CD14-positive monocyte (primary cell): Measurements from ENCODE around the gene HSCB. TPM values are rescaled to one million over a fixed set of nuclear protein-coding genes. Genes with fewer than 3 reads are reported as not detected.

ENCODE experiments used
- DNase-seq, 3 donors: peaks; one replicate each; pipeline ENCODE4 v3.0.0-alpha.2; 2011 to 2022
- H2AFZ ChIP-seq: 2 replicates; pipeline ENCODE4 v1.6.0; 2012; ENCODE audit warnings: mild to moderate bottlenecking, low read depth, low read length, inconsistent platforms; ENCODE audit not compliant: insufficient read depth, poor library complexity, severe bottlenecking
- H3K27ac ChIP-seq, 2 donors: 1 replicate in 1 of 2; 2 replicates in 1 of 2; pipeline ENCODE4 v1.5.1; 2012 to 2013; ENCODE audit warnings: low read length in 2 of 2, control low read depth in 1 of 2, inconsistent platforms in 1 of 2, low read depth in 1 of 2, mild to moderate bottlenecking in 1 of 2
- H3K27me3 ChIP-seq, 2 donors: one replicate each; pipeline versions ENCODE4 v1.6.0 to v1.6.1; 2011 to 2013; ENCODE audit warnings: low read length in 2 of 2; ENCODE audit not compliant: control insufficient read depth in 2 of 2, insufficient read depth in 2 of 2
- H3K36me3 ChIP-seq, 2 donors: replicated peaks in 1 of 2; 1 replicate in 1 of 2; 2 replicates in 1 of 2; pipeline versions ENCODE4 v1.5.1 to v1.6.1; 2012 to 2013; ENCODE audit warnings: low read length in 2 of 2, control low read depth in 1 of 2, inconsistent platforms in 1 of 2, mild to moderate bottlenecking in 1 of 2; ENCODE audit not compliant: insufficient read depth in 2 of 2, control insufficient read depth in 1 of 2
- H3K4me1 ChIP-seq, 2 donors: 1 replicate in 1 of 2; 2 replicates in 1 of 2; pipeline versions ENCODE4 v1.5.1 to v1.6.1; 2012 to 2013; ENCODE audit warnings: low read length in 2 of 2, control low read depth in 1 of 2, inconsistent platforms in 1 of 2, mild to moderate bottlenecking in 1 of 2, moderate library complexity in 1 of 2; ENCODE audit not compliant: insufficient read depth in 2 of 2, control insufficient read depth in 1 of 2
- H3K4me2 ChIP-seq: replicated peaks from 2 replicates; pipeline ENCODE3; 2012; ENCODE audit warnings: low read length, moderate library complexity, mild to moderate bottlenecking; ENCODE audit not compliant: poor library complexity, severe bottlenecking; ENCODE audit errors: extremely low read depth
- H3K4me3 ChIP-seq, 3 experiments: fragments of 200-600 bp in 1 of 3; sonication (generic) in 1 of 3; replicated peaks in 1 of 3; 1 replicate in 2 of 3; 2 replicates in 1 of 3; pipeline ENCODE4 v1.5.1; 2011 to 2013; ENCODE audit warnings: low read length in 3 of 3, mild to moderate bottlenecking in 3 of 3, control low read depth in 2 of 3, low read depth in 2 of 3, inconsistent platforms in 1 of 3, moderate library complexity in 1 of 3
- H3K79me2 ChIP-seq: 2 replicates; pipeline ENCODE4 v1.6.0; 2012; ENCODE audit warnings: mild to moderate bottlenecking, control low read depth, inconsistent platforms, low read length, moderate library complexity; ENCODE audit not compliant: insufficient read depth
- H3K9ac ChIP-seq: 2 replicates; pipeline ENCODE4 v1.6.0; 2017; ENCODE audit warnings: low read length, mild to moderate bottlenecking; ENCODE audit not compliant: insufficient read depth, poor library complexity, severe bottlenecking
- H3K9me3 ChIP-seq, 2 donors: replicated peaks in 1 of 2; 1 replicate in 1 of 2; 2 replicates in 1 of 2; pipeline versions ENCODE4 v1.5.1 to v1.6.1; 2012 to 2013; ENCODE audit warnings: low read length in 2 of 2, control low read depth in 1 of 2; ENCODE audit not compliant: control insufficient read depth in 1 of 2, insufficient read depth in 1 of 2
- H4K20me1 ChIP-seq: 2 replicates; pipeline ENCODE4 v1.6.0; 2012; ENCODE audit warnings: mild to moderate bottlenecking, low read length, control low read depth, moderate library complexity; ENCODE audit not compliant: insufficient read depth
- H3K27ac Mint-ChIP-seq, 7 donors: one replicate each; pipeline ENCODE4 v1.8.0; 2020; ENCODE audit warnings: mild to moderate bottlenecking in 7 of 7, mixed read lengths in 7 of 7, moderate library complexity in 6 of 7, inconsistent platforms in 2 of 7
- H3K27me3 Mint-ChIP-seq, 3 donors: one replicate each; pipeline ENCODE4 v1.8.0; 2021 to 2022; ENCODE audit warnings: low read depth in 3 of 3, mild to moderate bottlenecking in 3 of 3, mixed read lengths in 3 of 3, moderate library complexity in 3 of 3, inconsistent platforms in 1 of 3
- H3K36me3 Mint-ChIP-seq, 2 donors: one replicate each; pipeline ENCODE4 v1.8.0; 2020; ENCODE audit warnings: mixed read lengths in 2 of 2, inconsistent platforms in 1 of 2, mild to moderate bottlenecking in 1 of 2
- H3K4me1 Mint-ChIP-seq: one replicate; pipeline ENCODE4 v1.8.0; 2020; ENCODE audit warnings: mild to moderate bottlenecking, mixed read lengths
- H3K4me3 Mint-ChIP-seq, 2 donors: one replicate each; pipeline ENCODE4 v1.8.0; 2020; ENCODE audit warnings: mild to moderate bottlenecking in 2 of 2, mixed read lengths in 2 of 2, moderate library complexity in 1 of 2
- H3K9me3 Mint-ChIP-seq, 7 donors: one replicate each; pipeline ENCODE4 v1.8.0; 2020 to 2022; ENCODE audit warnings: mixed read lengths in 7 of 7, mild to moderate bottlenecking in 6 of 7, moderate library complexity in 6 of 7, inconsistent platforms in 2 of 7
- CTCF ChIP-seq: fragments of 200-600 bp; IDR thresholded peaks from one replicate; pipeline ENCODE4 v1.8.0; 2022; ENCODE audit warnings: antibody characterized with exemption, mild to moderate bottlenecking
- WGBS: methylation state at CpG from one replicate; pipeline ENCODE4 v1.1.5; 2013; ENCODE audit warnings: missing lambda C conversion rate; ENCODE audit not compliant: insufficient coverage; 5-methylcytosine and 5-hydroxymethylcytosine counted together
- intact Hi-C, 2 donors: fragments of 100-400 bp; cut with micrococcal nuclease; formaldehyde crosslinking; loops; one replicate each; pipeline versions ENCODE4 v1.15.0 to v1.15.1; 2023
- polyA plus RNA-seq, 3 donors: library from polyadenylated mRNA; depleted of rRNA in 1 of 3; unstranded in 2 of 3; stranded (reverse) in 1 of 3; fragments of 300-500 nt in 2 of 3; fragments of >200 nt in 1 of 3; fragmentation: Illumina TruSeq in 2 of 3; gene quantifications; 1 replicate in 2 of 3; 2 replicates in 1 of 3; pipeline ENCODE4 v1.2.3, GENCODE V29; 2012 to 2021

Gene HSCB
- polyA plus RNA-seq, 3 donors, result 10.1 to 13.2 (median 10.3) TPM

- Mint-ChIP-seq H3K4me3 (no peak overlapping the region), H3K4me1 (peaks cover 34% of the 10 kb centered on the region), H3K27ac (peak overlapping the region in 5 of 7 donors; percentile 36 to 60 (median 46)), H3K36me3 (peaks cover 46 to 60% of the 10 kb centered on the region in 2 donors), H3K27me3 (no peaks in the 10 kb centered on the region), H3K9me3 (no peaks in the 10 kb centered on the region)
- Histone ChIP-seq H3K79me2 (peaks cover 35% of the 10 kb centered on the region), H2AFZ (no peak overlapping the region), H3K4me2 (no peak overlapping the region), H4K20me1 (peaks cover 71% of the 10 kb centered on the region), H3K4me3 (no peak overlapping the region), H3K36me3 (peaks cover 48 to 59% of the 10 kb centered on the region in 2 donors), H3K27ac (peak overlapping the region; percentile 14 to 49), H3K4me1 (no peaks in the 10 kb centered on the region), H3K9ac (no peak overlapping the region), H3K27me3 (no peaks in the 10 kb centered on the region), H3K9me3 (no peaks in the 10 kb centered on the region)
- DNase-seq, result no peak
- intact Hi-C loops, result loop anchor here (5.0 to 10.0 kb wide), 2 partner anchors 35 to 93 kb away; partner anchors contain the start of gene ZNRF3 (in 1 of the 2)
- no CpG with 5 or more reads among the region's 3 CpGs for WGBS
- TF ChIP-seq CTCF, result no peak
Observed at GRCh38 chr22:28791841-28792490, 50.1 kb downstream of the HSCB start.

GRCh38 chr22:28792491-28793383, 50.9 kb downstream of the HSCB start:
- intact Hi-C loops, result loop anchor here (5.0 to 10.0 kb wide), 2 partner anchors 35 to 92 kb away; partner anchors contain the start of gene ZNRF3 (in 1 of the 2)
- DNase-seq, result no peak
- peaks cover 45 to 64% of the 10 kb centered on the region in 2 donors for H3K36me3 Mint-ChIP-seq
- H3K9me3 Mint-ChIP-seq, result no peaks in the 10 kb centered on the region
- Histone ChIP-seq H2AFZ (no peak overlapping the region), H3K27ac (peak overlapping the region in 1 of 2 donors; percentile 48), H3K79me2 (peaks cover 43% of the 10 kb centered on the region), H3K4me1 (peaks cover 3 to 6% of the 10 kb centered on the region in 2 donors), H3K9me3 (no peaks in the 10 kb centered on the region), H3K4me3 (no peak overlapping the region), H3K9ac (no peak overlapping the region), H4K20me1 (peaks cover 73% of the 10 kb centered on the region), H3K36me3 (peaks cover 49 to 58% of the 10 kb centered on the region in 2 donors), H3K27me3 (no peaks in the 10 kb centered on the region), H3K4me2 (no peak overlapping the region)
- peaks cover 35% of the 10 kb centered on the region for H3K4me1 Mint-ChIP-seq
- WGBS, result 68% methylated on average over 13 of the region's 15 CpGs
- H3K4me3 Mint-ChIP-seq, result no peak overlapping the region
- peak overlapping the region in 4 of 7 donors; percentile 45 to 78 (median 64) for H3K27ac Mint-ChIP-seq
- TF ChIP-seq CTCF, result no peak
- no peaks in the 10 kb centered on the region for H3K27me3 Mint-ChIP-seq
